ENCODE data around the gene PLXDC2. TPM values are rescaled to one million over a fixed set of nuclear protein-coding genes. Genes with fewer than 3 reads are reported as not detected.

PLXDC2 gene
- total RNA-seq, 1 experiment from 2014 or later: 38.7 TPM

DNA sequence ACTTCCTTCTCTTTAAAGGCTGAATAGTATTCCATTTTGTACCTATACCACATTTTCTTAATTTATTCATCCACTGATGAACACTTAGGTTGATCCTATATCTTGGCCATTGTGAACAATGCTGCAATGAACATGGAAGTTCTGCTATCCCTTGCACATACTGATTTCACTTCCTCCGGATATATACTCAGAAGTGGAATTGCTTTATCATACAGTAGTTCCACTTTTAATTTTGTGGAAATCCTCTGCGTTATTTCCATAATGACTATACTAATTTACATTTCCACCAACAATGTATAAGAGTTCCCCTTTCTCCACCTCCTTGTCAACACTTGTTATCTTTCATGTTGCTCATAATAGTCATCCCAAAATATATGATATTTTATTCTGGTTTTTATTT is 312.6 kb downstream of the PLXDC2 start:
- H3K79me1 ChIP-seq (ENCODE audit: insufficient read depth, low read depth, low read length, poor library complexity, severe bottlenecking): no peaks in the 10 kb centered on the region
- H3K9me3 Mint-ChIP-seq: peaks cover 14 to 19% of the 10 kb centered on the region in 2 experiments
- no peak overlapping the region for H3K4ac ChIP-seq (ENCODE audit: low read depth, low read length)
- no peak overlapping the region for H4K5ac ChIP-seq (ENCODE audit: insufficient read length, low read depth, low read length)
- H3K9me3 ChIP-seq (ENCODE audit: control insufficient read depth, low read depth, low read length): no peaks in the 10 kb centered on the region
- no CpG with 5 or more reads among the region's 2 CpGs for WGBS (ENCODE audit: extremely low coverage, insufficient read length, low lambda C conversion rate)
- peaks cover 10 to 26% (median 24%) of the 10 kb centered on the region in 3 experiments for H3K36me3 Mint-ChIP-seq (ENCODE audit: insufficient read depth in 1 of 3, low read depth in 3 of 3)
- H3K14ac ChIP-seq (ENCODE audit: insufficient read depth, low read length): no peak overlapping the region
- H2BK20ac ChIP-seq (ENCODE audit: low read depth, low read length, poor library complexity, severe bottlenecking): no peak overlapping the region
- H4K8ac ChIP-seq (replicated peaks; ENCODE audit: insufficient read length, low read depth, low read length): no peak overlapping the region
- H2BK120ac ChIP-seq (ENCODE audit: low read depth, low read length, poor library complexity, severe bottlenecking): no peak overlapping the region
- no peak overlapping the region for H3K4me3 Mint-ChIP-seq
- no peaks in the 10 kb centered on the region for H4K20me1 ChIP-seq (ENCODE audit: control insufficient read depth, insufficient read depth, insufficient read length)
- no peaks in the 10 kb centered on the region for H3K27me3 ChIP-seq (ENCODE audit: insufficient read depth, low read length)
- H3K9ac ChIP-seq (ENCODE audit: extremely low read depth, insufficient read length, low read length): no peak overlapping the region
- H2AK5ac ChIP-seq (ENCODE audit: insufficient read length, low read length): no peak overlapping the region
- H3K27ac ChIP-seq (ENCODE audit: insufficient read length, low read depth, low read length): no peak overlapping the region
- H3K27me3 Mint-ChIP-seq (ENCODE audit: low read depth): no peaks in the 10 kb centered on the region
- peaks cover 0 to 7% of the 10 kb centered on the region in 2 experiments; a peak in 2 of 4 replicates for H3K4me1 Mint-ChIP-seq
- H3K4me2 ChIP-seq (ENCODE audit: insufficient read depth, insufficient read length, low read length): no peak overlapping the region
- H3K27ac Mint-ChIP-seq: no peak overlapping the region
- no peak overlapping the region for H2BK5ac ChIP-seq (ENCODE audit: insufficient read length, low read length)
- H3K23me2 ChIP-seq (ENCODE audit: insufficient read length, low read depth, low read length, poor library complexity, severe bottlenecking): no peaks in the 10 kb centered on the region
- H2BK12ac ChIP-seq (ENCODE audit: insufficient read length, low read depth, low read length): no peak overlapping the region
- DNase-seq: no peak
- H3K18ac ChIP-seq (ENCODE audit: insufficient read length, low read depth, low read length): no peak overlapping the region
- H2AFZ ChIP-seq (ENCODE audit: low read length): no peak overlapping the region
- no peak overlapping the region for H2BK15ac ChIP-seq (ENCODE audit: low read depth, low read length)
- no peaks in the 10 kb centered on the region for H3K4me1 ChIP-seq (ENCODE audit: insufficient read depth, low read length)
- TF ChIP-seq, protein P1, sequence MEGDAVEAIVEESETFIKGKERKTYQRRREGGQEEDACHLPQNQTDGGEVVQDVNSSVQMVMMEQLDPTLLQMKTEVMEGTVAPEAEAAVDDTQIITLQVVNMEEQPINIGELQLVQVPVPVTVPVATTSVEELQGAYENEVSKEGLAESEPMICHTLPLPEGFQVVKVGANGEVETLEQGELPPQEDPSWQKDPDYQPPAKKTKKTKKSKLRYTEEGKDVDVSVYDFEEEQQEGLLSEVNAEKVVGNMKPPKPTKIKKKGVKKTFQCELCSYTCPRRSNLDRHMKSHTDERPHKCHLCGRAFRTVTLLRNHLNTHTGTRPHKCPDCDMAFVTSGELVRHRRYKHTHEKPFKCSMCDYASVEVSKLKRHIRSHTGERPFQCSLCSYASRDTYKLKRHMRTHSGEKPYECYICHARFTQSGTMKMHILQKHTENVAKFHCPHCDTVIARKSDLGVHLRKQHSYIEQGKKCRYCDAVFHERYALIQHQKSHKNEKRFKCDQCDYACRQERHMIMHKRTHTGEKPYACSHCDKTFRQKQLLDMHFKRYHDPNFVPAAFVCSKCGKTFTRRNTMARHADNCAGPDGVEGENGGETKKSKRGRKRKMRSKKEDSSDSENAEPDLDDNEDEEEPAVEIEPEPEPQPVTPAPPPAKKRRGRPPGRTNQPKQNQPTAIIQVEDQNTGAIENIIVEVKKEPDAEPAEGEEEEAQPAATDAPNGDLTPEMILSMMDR (conservative IDR thresholded peaks at IDR 0.05): no peak
- H3K56ac ChIP-seq (ENCODE audit: insufficient read length, low read depth, low read length): no peak overlapping the region
- no peaks in the 10 kb centered on the region for H3K79me2 ChIP-seq (ENCODE audit: insufficient read depth, low read length)
- no peak overlapping the region for H3T11ph ChIP-seq (ENCODE audit: low read length)
- H3K23ac ChIP-seq (ENCODE audit: insufficient read length, low read depth, low read length): no peak overlapping the region
- no peak overlapping the region for H4K91ac ChIP-seq (ENCODE audit: insufficient read length, low read depth, low read length)

All from H9 (cell line).